IMR-90 (cell line): ENCODE data around the gene MORC1. TPM values are rescaled to one million over a fixed set of nuclear protein-coding genes. Genes with fewer than 3 reads are reported as not detected.

ENCODE experiments used
- ATAC-seq: fragments of 200-7000 bp; cut with Tn5 transposase; 2 replicates; pipeline ENCODE4 v1.9.1; 2020; ENCODE audit warnings: low read depth, mild to moderate bottlenecking, moderate library complexity
- BruUV-seq: library from RNA; stranded (reverse); fragments of 400-500 nt; replicated peaks from 2 replicates; lab custom pipeline; 2021; lab: Mats Ljungman, UMichigan
- CTCF ChIA-PET: fragments of 300-600 bp; formaldehyde crosslinking; extraction: SDS; loops from one replicate; lab custom pipeline; 2021; ENCODE audit warnings: antibody characterized with exemption; lab: Yijun Ruan, JAX
- POLR2A ChIA-PET: fragments of 300-600 bp; sonication (Branson Sonifier 250); formaldehyde crosslinking; loops from one replicate; lab custom pipeline; 2022; ENCODE audit warnings: antibody characterized with exemption; ENCODE audit not compliant: unreplicated experiment; lab: Charles Lee
- DNase-seq: peaks from one replicate; pipeline ENCODE4 v3.0.0; 2013
- H2AFZ ChIP-seq: replicated peaks from 2 replicates; pipeline ENCODE3; 2013; ENCODE audit warnings: low read length, mild to moderate bottlenecking; ENCODE audit not compliant: poor library complexity
- H2AK5ac ChIP-seq: 2 replicates; pipeline ENCODE4 v1.6.1; 2013; ENCODE audit warnings: low read depth, low read length, inconsistent platforms
- H2AK9ac ChIP-seq: replicated peaks from 2 replicates; pipeline ENCODE3; 2013; ENCODE audit warnings: mild to moderate bottlenecking, low read depth, low read length, moderate library complexity; ENCODE audit not compliant: poor library complexity
- H2BK120ac ChIP-seq: 2 replicates; pipeline ENCODE4 v1.6.1; 2013; ENCODE audit warnings: low read depth, low read length, inconsistent platforms
- H2BK15ac ChIP-seq: 3 replicates; pipeline ENCODE4 v1.6.1; 2013; ENCODE audit warnings: low read depth, low read length, inconsistent platforms
- H2BK20ac ChIP-seq: 2 replicates; pipeline ENCODE4 v1.6.1; 2013; ENCODE audit warnings: low read depth, mild to moderate bottlenecking, inconsistent platforms, low read length, moderate library complexity
- H2BK5ac ChIP-seq: 2 replicates; pipeline ENCODE4 v1.6.1; 2013; ENCODE audit warnings: mild to moderate bottlenecking, low read depth, low read length, inconsistent platforms; ENCODE audit not compliant: poor library complexity, severe bottlenecking
- H3K14ac ChIP-seq: replicated peaks from 2 replicates; pipeline ENCODE4 v1.6.1; 2013; ENCODE audit warnings: low read depth, low read length, inconsistent platforms
- H3K18ac ChIP-seq: 2 replicates; pipeline ENCODE4 v1.6.1; 2013; ENCODE audit warnings: low read depth, low read length, control low read depth
- H3K23ac ChIP-seq: 2 replicates; pipeline ENCODE4 v1.6.1; 2013; ENCODE audit warnings: low read depth, low read length, inconsistent platforms
- H3K27ac ChIP-seq: 2 replicates; pipeline ENCODE4 v1.5.1; 2013; ENCODE audit warnings: mild to moderate bottlenecking, control low read depth, low read length; ENCODE audit not compliant: insufficient read depth
- H3K27me3 ChIP-seq: 2 replicates; pipeline ENCODE4 v1.6.1; 2013; ENCODE audit warnings: low read length; ENCODE audit not compliant: control insufficient read depth, insufficient read depth
- H3K36me3 ChIP-seq: 2 replicates; pipeline ENCODE4 v1.6.1; 2013; ENCODE audit warnings: low read length, mixed read lengths; ENCODE audit not compliant: control insufficient read depth, insufficient read depth
- H3K4ac ChIP-seq: 2 replicates; pipeline ENCODE4 v1.6.1; 2013; ENCODE audit warnings: low read depth, low read length, inconsistent platforms
- H3K4me1 ChIP-seq: 2 replicates; pipeline ENCODE4 v1.6.1; 2013; ENCODE audit warnings: low read length, mixed read lengths; ENCODE audit not compliant: control insufficient read depth, insufficient read depth
- H3K4me2 ChIP-seq: 2 replicates; pipeline ENCODE4 v1.6.1; 2013; ENCODE audit warnings: low read depth, mild to moderate bottlenecking, control low read depth, low read length, moderate library complexity
- H3K4me3 ChIP-seq: 2 replicates; pipeline ENCODE4 v1.5.1; 2013; ENCODE audit warnings: low read depth, mild to moderate bottlenecking, control low read depth, low read length, moderate library complexity; ENCODE audit not compliant: insufficient read depth
- H3K56ac ChIP-seq: 2 replicates; pipeline ENCODE4 v1.6.1; 2013; ENCODE audit warnings: low read length, inconsistent platforms; ENCODE audit not compliant: insufficient read depth; ENCODE audit errors: extremely low read depth
- H3K79me1 ChIP-seq, 2 experiments: 2 replicates each; pipeline ENCODE4 v1.6.1; 2013; ENCODE audit warnings: low read length in 2 of 2, inconsistent platforms in 1 of 2, low read depth in 1 of 2
- H3K9ac ChIP-seq: 2 replicates; pipeline ENCODE4 v1.6.1; 2013; ENCODE audit warnings: low read depth, low read length, control low read depth
- H3K9me1 ChIP-seq: 2 replicates; pipeline ENCODE4 v1.6.1; 2013; ENCODE audit warnings: low read length, inconsistent platforms; ENCODE audit not compliant: insufficient read depth
- H3K9me3 ChIP-seq: 2 replicates; pipeline ENCODE4 v1.6.1; 2013; ENCODE audit warnings: low read length; ENCODE audit not compliant: control insufficient read depth, insufficient read depth
- H4K20me1 ChIP-seq: 2 replicates; pipeline ENCODE4 v1.6.1; 2013; ENCODE audit warnings: low read length, inconsistent platforms; ENCODE audit not compliant: insufficient read depth
- H4K5ac ChIP-seq: 2 replicates; pipeline ENCODE4 v1.6.1; 2013; ENCODE audit warnings: mild to moderate bottlenecking, low read depth, low read length, control low read depth
- H4K8ac ChIP-seq, 2 experiments: 2 replicates each; pipeline ENCODE4 v1.6.1; 2013; ENCODE audit warnings: low read depth in 2 of 2, low read length in 2 of 2, control low read depth in 1 of 2, inconsistent platforms in 1 of 2
- H4K91ac ChIP-seq: 2 replicates; pipeline ENCODE4 v1.6.1; 2013; ENCODE audit warnings: low read depth, low read length, inconsistent platforms; ENCODE audit not compliant: insufficient read depth
- CEBPB ChIP-seq: IDR thresholded peaks from 2 replicates; pipeline ENCODE4 v1.6.1; 2012; ENCODE audit warnings: low read depth, low read length, improper control_type of control experiment
- WGBS, 2 experiments: methylation state at CpG; one replicate each; pipeline versions ENCODE4 v1.1.5 to v1.1.7; 2013; ENCODE audit warnings: missing lambda C conversion rate in 2 of 2; ENCODE audit not compliant: insufficient read length in 1 of 2; ENCODE audit errors: extremely low coverage in 2 of 2; 5-methylcytosine and 5-hydroxymethylcytosine counted together
- dilution Hi-C: fragments of 300-500 bp; cut with HindIII; formaldehyde crosslinking; loops from one replicate; pipeline ENCODE4 v1.14.3; 2018; ENCODE audit warnings: low sequenced_read_pairs; ENCODE audit not compliant: unreplicated experiment
- in situ Hi-C: fragments of 300-500 bp; cut with MboI; formaldehyde crosslinking; loops from 3 replicates; pipeline ENCODE4 v1.14.3; 2019; ENCODE audit warnings: low sequenced_read_pairs, inconsistent platforms, mixed read lengths
- intact Hi-C: fragments of 100-400 bp; cut with micrococcal nuclease; formaldehyde crosslinking; loops from 2 replicates; pipeline ENCODE4 v1.10.0; 2022
- polyA plus RNA-seq, 3 experiments: library from polyadenylated mRNA; depleted of rRNA; stranded (reverse); fragments of >200 nt; gene quantifications; 2 replicates each; pipeline ENCODE4 v1.2.3, GENCODE V29; 2012; ENCODE audit warnings: low replicate concordance in 1 of 3
- total RNA-seq: library from RNA; depleted of rRNA; stranded (reverse); fragments of >200 nt; gene quantifications from 2 replicates; pipeline ENCODE4 v1.2.3, GENCODE V29; 2012

The MORC1 gene
- total and polyA plus RNA-seq, 2 of the 4 experiments (the other 2 are of a cell fraction): not detected

DNA sequence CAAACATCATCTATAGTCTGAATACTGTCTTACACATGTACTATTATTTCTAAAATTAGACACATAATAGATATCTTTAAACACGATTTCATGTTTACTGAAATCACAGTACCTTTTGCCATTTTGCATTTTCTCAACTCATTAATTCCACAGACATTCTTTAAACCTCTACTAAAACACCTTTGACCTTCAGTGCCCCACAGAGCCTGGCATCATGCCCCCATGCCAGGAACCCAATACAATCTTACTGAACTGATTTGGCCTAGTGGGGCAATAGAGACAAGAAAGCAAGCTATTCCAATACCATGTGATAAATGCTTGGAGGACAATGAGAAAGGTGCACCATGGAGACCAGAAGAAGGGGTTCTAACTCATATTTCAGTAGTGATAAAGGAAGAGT lies 144.9 kb downstream of the MORC1 start:
- Histone ChIP-seq H3K4me1 (no peaks in the 10 kb centered on the region), H2AK5ac (no peak overlapping the region), H2AK9ac (no peak overlapping the region), H3K27ac (no peak overlapping the region), H2AFZ (no peak overlapping the region), H3K4me2 (no peak overlapping the region), H3K4me3 (no peak overlapping the region), H3K36me3 (no peaks in the 10 kb centered on the region), H2BK15ac (no peak overlapping the region), H3K9me1 (no peaks in the 10 kb centered on the region), H3K18ac (no peak overlapping the region), H3K27me3 (no peaks in the 10 kb centered on the region), H4K5ac (no peak overlapping the region), H3K56ac (no peak overlapping the region), H2BK5ac (no peak overlapping the region), H3K79me1 (no peaks in the 10 kb centered on the region), H4K91ac (no peak overlapping the region), H3K23ac (no peak overlapping the region), H3K14ac (no peak overlapping the region), H4K20me1 (no peaks in the 10 kb centered on the region), H4K8ac (no peak overlapping the region), H3K9me3 (no peaks in the 10 kb centered on the region), H2BK20ac (no peak overlapping the region), H2BK120ac (no peak overlapping the region), H3K4ac (no peak overlapping the region), H3K9ac (no peak overlapping the region)
- ATAC-seq: no peak
- dilution Hi-C loops: no loop called here
- intact Hi-C loops: no loop called here
- POLR2A ChIA-PET: no interaction called here
- DNase-seq: no peak
- no peak for TF ChIP-seq CEBPB
- CTCF ChIA-PET: no interaction called here
- WGBS, 2 experiments: 0% methylated on average over 1 of the region's 1 CpG; no CpG with 5 or more reads in 1 of the 2 experiments
- BruUV-seq: no TSS peak
- in situ Hi-C loops: no loop called here
